Esophagus squamous epithelium (tissue), 5 donors: ENCODE data around the gene CARD14. TPM values are rescaled to one million over a fixed set of nuclear protein-coding genes. Genes with fewer than 3 reads are reported as not detected.

Experiments
- DNase-seq: peaks from one replicate; lab custom pipeline; 2025; lab: John Stamatoyannopoulos, UW
- H3K27ac ChIP-seq, 4 donors: fragments of 200-600 bp; sonication (generic); one replicate each; pipeline ENCODE4 v1.5.1; 2016 to 2019; ENCODE audit warnings: mild to moderate bottlenecking in 1 of 4
- H3K27me3 ChIP-seq, 4 donors: fragments of 200-600 bp; sonication (generic); 1 replicate in 3 of 4; 2 replicates in 1 of 4; pipeline versions ENCODE4 v1.5.1 to v1.6.0; 2017 to 2021; ENCODE audit warnings: antibody characterized with exemption in 1 of 4
- H3K36me3 ChIP-seq, 3 donors: fragments of 200-600 bp; sonication (generic); one replicate each; pipeline ENCODE4 v1.5.1; 2016 to 2019
- H3K4me1 ChIP-seq, 3 donors: fragments of 200-600 bp; sonication (generic); one replicate each; pipeline ENCODE4 v1.5.1; 2017 to 2019
- H3K4me3 ChIP-seq, 4 donors: fragments of 200-600 bp; sonication (generic); 1 replicate in 3 of 4; 2 replicates in 1 of 4; pipeline ENCODE4 v1.5.1; 2016 to 2019; ENCODE audit warnings: mild to moderate bottlenecking in 2 of 4, moderate library complexity in 1 of 4
- H3K9me3 ChIP-seq, 3 donors: fragments of 200-600 bp; sonication (generic); one replicate each; pipeline ENCODE4 v1.5.1; 2016 to 2019
- CTCF ChIP-seq, 6 experiments: fragments of 450-650 bp in 4 of 6; fragments of 200-600 bp in 2 of 6; sonication (generic) in 2 of 6; IDR thresholded peaks; one replicate each; pipeline ENCODE4 v1.5.1; 2016 to 2019; ENCODE audit warnings: antibody characterized with exemption in 6 of 6, mild to moderate bottlenecking in 4 of 6, moderate library complexity in 4 of 6
- POLR2A ChIP-seq, 4 donors: fragments of 450-650 bp; IDR thresholded peaks; one replicate each; pipeline ENCODE4 v1.6.1; 2017; ENCODE audit warnings: antibody characterized with exemption in 4 of 4, mild to moderate bottlenecking in 4 of 4, moderate library complexity in 3 of 4
- WGBS, 2 donors: methylation state at CpG; one replicate each; pipeline ENCODE4 v1.1.5; 2018; 5-methylcytosine and 5-hydroxymethylcytosine counted together
- intact Hi-C: fragments of 100-400 bp; cut with DNase I; formaldehyde crosslinking; loops from one replicate; pipeline ENCODE4 v1.15.0; 2022
- total RNA-seq, 4 donors: library from RNA; depleted of rRNA; stranded (reverse); fragments of >200 nt; gene quantifications; one replicate each; pipeline ENCODE4 v1.1.0, GENCODE V29; 2016
- donor health status: DM: yes; HTN: yes; CAD: no.

The CARD14 gene
- total RNA-seq, 4 donors from 2014 or later, result 13.0 to 54.3 (median 27.6) TPM

- no peak for DNase-seq
- Histone ChIP-seq H3K9me3 (no peaks in the 10 kb centered on the region), H3K4me1 (peaks cover 0 to 18% (median 11%) of the 10 kb centered on the region in 3 donors), H3K27me3 (peaks cover 0 to 11% (median 0%) of the 10 kb centered on the region in 4 donors), H3K36me3 (peaks cover 0 to 4% (median 0%) of the 10 kb centered on the region in 3 donors), H3K27ac (peak overlapping the region in 1 of 4 donors; percentile 10), H3K4me3 (no peak overlapping the region)
- TF ChIP-seq CTCF (IDR thresholded peaks at IDR 0.05) (peak in 3 of 6 experiments; percentile 13 to 40 (median 27)), POLR2A (IDR thresholded peaks at IDR 0.05) (no peak)
- WGBS, 2 donors, result 40 to 54% methylated on average over 9 to 15 of the region's 15 CpGs
- intact Hi-C loops, result no loop called here
Measured at GRCh38 chr17:80124351-80124981, 45.4 kb upstream of the CARD14 start.

- 72 to 76% methylated on average over 14 of the region's 14 CpGs for WGBS, 2 donors
- no peak for DNase-seq
- H3K36me3 ChIP-seq, result no peaks in the 10 kb centered on the region
- H3K9me3 ChIP-seq, result no peaks in the 10 kb centered on the region
- no peak for TF ChIP-seq POLR2A (IDR thresholded peaks at IDR 0.05)
- TF ChIP-seq CTCF (IDR thresholded peaks at IDR 0.05), result no peak
- H3K4me3 ChIP-seq, result no peak overlapping the region
- no peak overlapping the region for H3K27ac ChIP-seq
- peaks cover 0 to 18% (median 11%) of the 10 kb centered on the region in 3 donors for H3K4me1 ChIP-seq
- intact Hi-C loops, result no loop called here
- peaks cover 0 to 11% (median 0%) of the 10 kb centered on the region in 4 donors for H3K27me3 ChIP-seq
Measured at GRCh38 chr17:80125656-80126448, 44.0 kb upstream of the CARD14 start.

GRCh38 chr17:80126449-80126715 lies 43.4 kb upstream of the CARD14 start:
- DNase-seq, result no peak
- 79 to 90% methylated on average over 3 of the region's 3 CpGs for WGBS, 2 donors
- peaks cover 0 to 11% (median 0%) of the 10 kb centered on the region in 4 donors for H3K27me3 ChIP-seq

GRCh38 chr17:80129006-80129565 lies 40.7 kb upstream of the CARD14 start:
- Histone ChIP-seq H3K27me3 (peaks cover 0 to 11% (median 0%) of the 10 kb centered on the region in 4 donors), H3K4me1 (peaks cover 0 to 8% (median 5%) of the 10 kb centered on the region in 3 donors), H3K27ac (no peak overlapping the region), H3K4me3 (no peak overlapping the region), H3K9me3 (no peaks in the 10 kb centered on the region), H3K36me3 (peaks cover 6 to 23% (median 8%) of the 10 kb centered on the region in 3 donors)
- TF ChIP-seq CTCF (IDR thresholded peaks at IDR 0.05) (no peak), POLR2A (IDR thresholded peaks at IDR 0.05) (no peak)
- WGBS, 2 donors, result 29 to 32% methylated on average over 4 of the region's 4 CpGs
- intact Hi-C loops, result no loop called here
- DNase-seq, result no peak

More at GRCh38 chr17:80126449-80126715, 43.4 kb upstream of the CARD14 start:
- no peak overlapping the region for H3K27ac ChIP-seq
- no peaks in the 10 kb centered on the region for H3K36me3 ChIP-seq
- peaks cover 0 to 18% (median 11%) of the 10 kb centered on the region in 3 donors for H3K4me1 ChIP-seq
- no peaks in the 10 kb centered on the region for H3K9me3 ChIP-seq
- no peak overlapping the region for H3K4me3 ChIP-seq
- intact Hi-C loops, result no loop called here
- no peak for TF ChIP-seq POLR2A (IDR thresholded peaks at IDR 0.05)
- no peak for TF ChIP-seq CTCF (IDR thresholded peaks at IDR 0.05)

- WGBS, 2 donors, result 72 to 91% methylated on average over 3 of the region's 3 CpGs
- intact Hi-C loops, result no loop called here
- Histone ChIP-seq H3K4me1 (no peaks in the 10 kb centered on the region), H3K27ac (no peak overlapping the region), H3K36me3 (peaks cover 20 to 42% (median 24%) of the 10 kb centered on the region in 3 donors), H3K27me3 (peaks cover 0 to 2% (median 0%) of the 10 kb centered on the region in 4 donors), H3K9me3 (no peaks in the 10 kb centered on the region), H3K4me3 (no peak overlapping the region)
- TF ChIP-seq POLR2A (IDR thresholded peaks at IDR 0.05) (no peak), CTCF (IDR thresholded peaks at IDR 0.05) (no peak)
- no peak for DNase-seq
Measured at GRCh38 chr17:80130992-80131391, 38.8 kb upstream of the CARD14 start.
